Measurements from ENCODE around the gene SNX8.

- no peak for TF ChIP-seq CTCF (IDR thresholded peaks at IDR 0.05)
- no peak for TF ChIP-seq POLR2AphosphoS5 (IDR thresholded peaks at IDR 0.05; ENCODE audit: low read depth, low read length)
- TF ChIP-seq REST (IDR thresholded peaks at IDR 0.05; ENCODE audit: insufficient read depth in 1 of 2, low read depth in 2 of 2, low read length in 1 of 2) = no peak
- TF ChIP-seq SIN3A (IDR thresholded peaks at IDR 0.05; ENCODE audit: borderline replicate concordance, insufficient read depth, low read depth, low read length) = no peak
Measured at GRCh38 chr7:2225336-2225735, 88.9 kb downstream of the SNX8 start.
